Endothelial cell of umbilical vein (primary cell): ENCODE measurements around the gene COG4. TPM values are rescaled to one million over a fixed set of nuclear protein-coding genes. Genes with fewer than 3 reads are reported as not detected.

Experiments
- BruUV-seq: library from RNA; stranded (reverse); fragments of 400-500 nt; replicated peaks from 2 replicates; lab custom pipeline; 2021; lab: Mats Ljungman, UMichigan
- CTCF ChIA-PET: fragments of 300-600, 350-600 bp; sonication (Branson Sonifier 250); formaldehyde crosslinking; loops from one replicate; lab custom pipeline; 2021; ENCODE audit warnings: antibody characterized with exemption, inconsistent platforms; lab: Charles Lee
- POLR2A ChIA-PET: fragments of 300-600, 350-600 bp; sonication (Branson Sonifier 250); formaldehyde crosslinking; loops from one replicate; lab custom pipeline; 2021; ENCODE audit warnings: antibody characterized with exemption, inconsistent platforms; lab: Charles Lee
- DNase-seq: peaks from one replicate; pipeline ENCODE4 v3.0.0-alpha.2; 2011; ENCODE audit warnings: low read depth, low spot score
- FAIRE-seq: peaks from 2 replicates; lab custom pipeline; 2011; peaks lifted over from hg19 to GRCh38; lab: Jason Lieb, UNC
- H2AFZ ChIP-seq: 2 replicates; pipeline ENCODE4 v1.6.0; 2012; ENCODE audit warnings: low read depth, low read length, control low read depth, inconsistent platforms
- H3K27ac ChIP-seq: 2 replicates; pipeline ENCODE4 v1.5.1; 2011; ENCODE audit warnings: low read depth, mild to moderate bottlenecking, control low read depth, low read length, moderate library complexity; ENCODE audit not compliant: insufficient read depth
- H3K27me3 ChIP-seq, 2 experiments: 2 replicates each; pipeline versions ENCODE4 v1.6.0 to v1.6.1; 2011; ENCODE audit warnings: low read length in 2 of 2, mixed read lengths in 1 of 2; ENCODE audit not compliant: control insufficient read depth in 2 of 2, insufficient read depth in 2 of 2
- H3K36me3 ChIP-seq, 2 experiments: 2 replicates in 1 of 2; 3 replicates in 1 of 2; pipeline ENCODE4 v1.5.1; 2011; ENCODE audit warnings: low read length in 2 of 2, mild to moderate bottlenecking in 1 of 2, moderate library complexity in 1 of 2; ENCODE audit not compliant: control insufficient read depth in 2 of 2, insufficient read depth in 2 of 2; ENCODE audit errors: extremely low read depth in 1 of 2
- H3K4me1 ChIP-seq: 3 replicates; pipeline ENCODE4 v1.5.1; 2011; ENCODE audit warnings: mild to moderate bottlenecking, low read length; ENCODE audit not compliant: control insufficient read depth, insufficient read depth; ENCODE audit errors: extremely low read depth
- H3K4me2 ChIP-seq: 2 replicates; pipeline ENCODE4 v1.6.1; 2011; ENCODE audit warnings: low read length, control low read depth, mixed read lengths; ENCODE audit not compliant: insufficient read depth
- H3K4me3 ChIP-seq, 3 experiments: fragments of 200-600 bp in 1 of 3; sonication (generic), shearing (Covaris generic) in 1 of 3; replicated peaks in 1 of 3; 2 replicates each; pipeline ENCODE4 v1.5.1; 2011 to 2016; ENCODE audit warnings: control low read depth in 3 of 3, low read length in 3 of 3, mild to moderate bottlenecking in 2 of 3, inconsistent platforms in 1 of 3, low read depth in 1 of 3, moderate library complexity in 1 of 3; ENCODE audit not compliant: insufficient read depth in 1 of 3
- H3K79me2 ChIP-seq: 2 replicates; pipeline ENCODE4 v1.6.0; 2012; ENCODE audit warnings: low read length, inconsistent platforms; ENCODE audit not compliant: control insufficient read depth, insufficient read depth
- H3K9ac ChIP-seq: replicated peaks from 2 replicates; pipeline ENCODE3; 2011; ENCODE audit warnings: low read length, control low read depth; ENCODE audit not compliant: insufficient read depth; ENCODE audit errors: extremely low read depth
- H3K9me1 ChIP-seq: replicated peaks from 3 replicates; pipeline ENCODE4 v1.6.0; 2011; ENCODE audit warnings: mild to moderate bottlenecking, low read length; ENCODE audit not compliant: control insufficient read depth, insufficient read depth; ENCODE audit errors: extremely low read depth
- H3K9me3 ChIP-seq: replicated peaks from 2 replicates; pipeline ENCODE4 v1.5.1; 2012; ENCODE audit warnings: low read length, inconsistent platforms; ENCODE audit not compliant: control insufficient read depth, insufficient read depth
- H4K20me1 ChIP-seq: replicated peaks from 2 replicates; pipeline ENCODE3; 2011; ENCODE audit warnings: mild to moderate bottlenecking, low read length; ENCODE audit not compliant: control insufficient read depth, insufficient read depth; ENCODE audit errors: extremely low read depth
- EZH2 ChIP-seq: IDR thresholded peaks from 2 replicates; pipeline ENCODE4 v1.6.1; 2012; ENCODE audit warnings: borderline replicate concordance, low read depth, mild to moderate bottlenecking, moderate library complexity, low read length, inconsistent platforms; ENCODE audit not compliant: severe bottlenecking
- FOS ChIP-seq: IDR thresholded peaks from 2 replicates; pipeline ENCODE4 v1.6.1; 2011; ENCODE audit warnings: mild to moderate bottlenecking, low read length, moderate library complexity, borderline replicate concordance; ENCODE audit not compliant: insufficient read depth
- GATA2 ChIP-seq: IDR thresholded peaks from 2 replicates; pipeline ENCODE4 v1.7.0; 2011; ENCODE audit warnings: low read depth, mild to moderate bottlenecking, moderate library complexity, mixed read lengths, low read length; ENCODE audit not compliant: insufficient read length, insufficient read depth
- JUN ChIP-seq: IDR thresholded peaks from 2 replicates; pipeline ENCODE4 v1.6.1; 2011; ENCODE audit warnings: borderline replicate concordance, low read depth; ENCODE audit not compliant: insufficient read length, insufficient read depth
- MYC ChIP-seq: IDR thresholded peaks from one replicate; pipeline ENCODE4 v1.6.1; 2011; ENCODE audit warnings: mild to moderate bottlenecking, low read depth, low read length
- POLR2A ChIP-seq: IDR thresholded peaks from 2 replicates; pipeline ENCODE4 v1.6.1; 2012; ENCODE audit warnings: low read depth, mild to moderate bottlenecking, control low read depth, low read length
- POLR2AphosphoS5 ChIP-seq: IDR thresholded peaks from 2 replicates; pipeline ENCODE4 v1.6.1; 2012; ENCODE audit warnings: low read depth, mild to moderate bottlenecking, control low read depth, low read length, moderate library complexity; ENCODE audit not compliant: insufficient read depth
- dilution Hi-C: fragments of 300-500 bp; cut with MboI; formaldehyde crosslinking; loops from one replicate; pipeline ENCODE4 v1.15.0; 2019; ENCODE audit warnings: low sequenced_read_pairs; ENCODE audit not compliant: extremely low pct_ligation_motif_present
- intact Hi-C: fragments of 100-400 bp; cut with micrococcal nuclease; formaldehyde crosslinking; loops from one replicate; pipeline ENCODE4 v1.10.0; 2022
- polyA plus RNA-seq, 4 experiments: library from polyadenylated mRNA; depleted of rRNA in 3 of 4; stranded (reverse) in 3 of 4; unstranded in 1 of 4; fragments of >200 nt; gene quantifications; 2 replicates each; pipeline versions ENCODE4 v1.2.1 to v1.2.3, GENCODE V29; 2011 to 2012; ENCODE audit warnings: missing spikeins in 1 of 4
- small RNA-seq: library from RNA; depleted of rRNA; stranded (forward); fragments of <200 nt; gene quantifications from one replicate; pipeline ENCODE3, GENCODE V24; 2012; ENCODE audit warnings: low replicate concordance, low read depth; ENCODE audit not compliant: insufficient read depth, insufficient read length
- total RNA-seq: library from RNA; stranded (reverse); gene quantifications from 2 replicates; pipeline ENCODE4 v1.2.3, GENCODE V29; 2021
- TF ChIP-seq, protein P1 (sequence below), 2 donors: IDR thresholded peaks; 1 replicate in 1 of 2; 2 replicates in 1 of 2; pipeline ENCODE4 v1.5.1; 2011; ENCODE audit warnings: low read length in 2 of 2, mild to moderate bottlenecking in 2 of 2, moderate library complexity in 2 of 2, control low read depth in 1 of 2, inconsistent platforms in 1 of 2, low read depth in 1 of 2; ENCODE audit not compliant: insufficient read depth in 1 of 2; ENCODE audit errors: extremely low read depth in 1 of 2
- TF ChIP-seq, protein P2 (sequence below): IDR thresholded peaks from 2 replicates; pipeline ENCODE4 v1.6.1; 2011; ENCODE audit not compliant: insufficient read depth, insufficient read length

Gene COG4
- total and polyA plus RNA-seq, 2 donors (not counting 3 experiments of a cell fraction or from before 2014, with no cell fraction given): 53.7 to 61.2 TPM

DNA sequence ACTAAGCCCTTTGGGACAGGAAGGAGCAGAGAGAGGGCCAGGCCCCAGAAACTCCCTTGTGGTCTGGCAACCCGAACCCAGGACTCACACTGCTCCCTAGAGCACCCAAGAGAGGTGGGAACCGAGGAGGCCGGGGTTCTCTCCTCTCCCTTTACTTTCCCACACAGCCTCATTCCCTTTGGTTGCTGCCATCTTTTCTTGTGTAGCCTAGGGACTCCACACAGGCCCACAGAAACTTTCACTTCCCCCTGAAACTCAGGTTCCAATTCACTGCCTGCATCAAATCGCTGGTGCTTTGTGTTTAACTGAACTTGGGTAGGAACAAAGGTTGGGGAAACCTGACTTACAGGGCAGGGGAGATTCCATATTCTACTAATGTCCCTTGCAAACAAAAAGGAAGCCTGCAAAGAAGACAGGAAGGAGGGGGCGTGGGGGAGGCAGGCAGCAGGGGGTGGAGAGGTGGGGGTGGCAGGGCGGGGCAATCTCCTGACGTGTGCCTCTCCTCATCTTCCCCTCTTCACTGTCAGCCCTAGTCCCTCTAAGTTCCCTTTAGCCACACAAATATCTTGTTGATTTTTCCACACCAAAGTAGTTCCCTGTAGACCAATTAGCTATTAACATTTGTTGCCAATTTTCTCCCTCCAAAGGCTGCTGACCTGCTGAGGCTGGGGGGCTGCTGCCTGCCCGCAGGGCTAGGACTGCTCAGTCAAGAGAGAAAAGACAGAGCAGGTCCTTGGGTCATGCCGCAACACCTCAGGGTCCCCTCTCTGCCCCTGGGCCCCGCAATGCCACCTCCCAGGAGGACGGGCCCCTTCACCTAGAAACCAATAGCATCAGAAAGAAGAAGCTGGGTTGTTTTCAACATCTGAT, 92.5 kb downstream of the COG4 start:
- BruUV-seq: no TSS peak
- Histone ChIP-seq H3K4me3 (no peak overlapping the region), H3K9ac (no peak overlapping the region), H3K4me1 (peaks cover 65% of the 10 kb centered on the region), H3K27me3 (no peaks in the 10 kb centered on the region), H4K20me1 (no peaks in the 10 kb centered on the region), H3K27ac (peak overlapping the region; percentile 61), H3K9me3 (no peaks in the 10 kb centered on the region), H3K9me1 (no peaks in the 10 kb centered on the region), H3K36me3 (peaks cover 0 to 5% of the 10 kb centered on the region in 2 experiments), H3K4me2 (peak overlapping the region; percentile 49), H2AFZ (no peak overlapping the region), H3K79me2 (peaks cover 58% of the 10 kb centered on the region)
- ChIA-PET POLR2A (no interaction called here), CTCF (interaction anchor here (0.5 to 0.6 kb wide), 2 partner anchors 21 to 40 kb away, joined by 3 read pairs; no protein-coding TSS in a partner anchor)
- dilution Hi-C loops (no loop called here), intact Hi-C loops (no loop called here)
- DNase-seq (no peak), FAIRE-seq (no peak)
- TF ChIP-seq FOS (no peak), EZH2 (no peak), JUN (no peak), GATA2 (no peak), POLR2AphosphoS5 (no peak), MYC (no peak), POLR2A (no peak)
- TF ChIP-seq, protein P1, sequence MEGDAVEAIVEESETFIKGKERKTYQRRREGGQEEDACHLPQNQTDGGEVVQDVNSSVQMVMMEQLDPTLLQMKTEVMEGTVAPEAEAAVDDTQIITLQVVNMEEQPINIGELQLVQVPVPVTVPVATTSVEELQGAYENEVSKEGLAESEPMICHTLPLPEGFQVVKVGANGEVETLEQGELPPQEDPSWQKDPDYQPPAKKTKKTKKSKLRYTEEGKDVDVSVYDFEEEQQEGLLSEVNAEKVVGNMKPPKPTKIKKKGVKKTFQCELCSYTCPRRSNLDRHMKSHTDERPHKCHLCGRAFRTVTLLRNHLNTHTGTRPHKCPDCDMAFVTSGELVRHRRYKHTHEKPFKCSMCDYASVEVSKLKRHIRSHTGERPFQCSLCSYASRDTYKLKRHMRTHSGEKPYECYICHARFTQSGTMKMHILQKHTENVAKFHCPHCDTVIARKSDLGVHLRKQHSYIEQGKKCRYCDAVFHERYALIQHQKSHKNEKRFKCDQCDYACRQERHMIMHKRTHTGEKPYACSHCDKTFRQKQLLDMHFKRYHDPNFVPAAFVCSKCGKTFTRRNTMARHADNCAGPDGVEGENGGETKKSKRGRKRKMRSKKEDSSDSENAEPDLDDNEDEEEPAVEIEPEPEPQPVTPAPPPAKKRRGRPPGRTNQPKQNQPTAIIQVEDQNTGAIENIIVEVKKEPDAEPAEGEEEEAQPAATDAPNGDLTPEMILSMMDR (IDR thresholded peaks at IDR 0.05; ENCODE audit: extremely low read depth in 1 of 2, insufficient read depth in 1 of 2, low read depth in 1 of 2, low read length in 2 of 2): no peak
- TF ChIP-seq, protein P2, sequence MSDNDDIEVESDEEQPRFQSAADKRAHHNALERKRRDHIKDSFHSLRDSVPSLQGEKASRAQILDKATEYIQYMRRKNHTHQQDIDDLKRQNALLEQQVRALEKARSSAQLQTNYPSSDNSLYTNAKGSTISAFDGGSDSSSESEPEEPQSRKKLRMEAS: no peak

Small RNA genes lying within 50 kb of the gene (small RNA-seq; reads per million reads assigned to genes)
- gene RNU6-23P (0.88 reads per million), gene RPS27P26 (not detected), gene SNORD111 (2.0 reads per million), gene SNORD111B (159 reads per million, percentile 98 among the genes with 10 or more reads in this experiment)

Other genes with a start within 250 kb of the COG4 start
- gene AARS1, start 234.0 kb downstream of the COG4 start, total RNA-seq: 109 and 110 TPM in 2 replicates
- 58.9 and 71.3 TPM in 2 replicates for gene AARS1, start 234.0 kb downstream of the COG4 start, polyA plus RNA-seq
- gene DDX19B, start 224.4 kb downstream of the COG4 start, total RNA-seq: 33.6 and 34.3 TPM in 2 replicates
- 23.8 and 28.1 TPM in 2 replicates for gene DDX19B, start 224.4 kb downstream of the COG4 start, polyA plus RNA-seq
- 41.3 and 41.6 TPM in 2 replicates for gene DDX19A, start 176.7 kb downstream of the COG4 start, total RNA-seq
- gene DDX19A, start 176.7 kb downstream of the COG4 start, polyA plus RNA-seq: 21.7 and 26.5 TPM in 2 replicates
- 50.2 and 50.4 TPM in 2 replicates for gene ST3GAL2, start 84.5 kb downstream of the COG4 start, total RNA-seq
- 23.0 and 33.3 TPM in 2 replicates for gene ST3GAL2, start 84.5 kb downstream of the COG4 start, polyA plus RNA-seq
- 13.2 and 18.0 TPM in 2 replicates for gene FCSK, start 69.0 kb downstream of the COG4 start, total RNA-seq
- gene FCSK, start 69.0 kb downstream of the COG4 start, polyA plus RNA-seq: 11.4 and 12.4 TPM in 2 replicates
- 303 and 324 TPM in 2 replicates for gene SF3B3, start 262 bp upstream of the COG4 start, total RNA-seq
- gene SF3B3, start 262 bp upstream of the COG4 start, polyA plus RNA-seq: 143 and 167 TPM in 2 replicates
- gene IL34, start 123.0 kb upstream of the COG4 start, total RNA-seq: 0.23 and 0.97 TPM in 2 replicates
- gene IL34, start 123.0 kb upstream of the COG4 start, polyA plus RNA-seq: 0.88 and 1.0 TPM in 2 replicates
- 37.6 and 42.3 TPM in 2 replicates for gene MTSS2, start 162.5 kb upstream of the COG4 start, total RNA-seq
- gene MTSS2, start 162.5 kb upstream of the COG4 start, polyA plus RNA-seq: 38.4 and 41.3 TPM in 2 replicates